ENCODE results near the gene TLX2.
A peak's percentile ranks its signal among the peaks of the same experiment; 100 is the strongest.
"Not testable (repeated sequence)": the region's sequence is repeated elsewhere in the genome, so short reads cannot be mapped to it uniquely, and the experiment has no call there.

Gene TLX2

GRCh38 chr2:74514368-74515270 lies at the start of gene TLX2:
TSS of gene TLX2 (plus strand) at chr2:74514450. CDS start at chr2:74514807, 357 bp downstream.
- no peak for DNase-seq

GRCh38 chr2:74470742-74471141 lies 43.5 kb upstream of the TLX2 start:
- not testable (repeated sequence) for DNase-seq

- DNase-seq, result no peak
Observed at GRCh38 chr2:74471332-74472065, 42.8 kb upstream of the TLX2 start.

- peak; percentile 71 for DNase-seq
Observed at GRCh38 chr2:74472086-74472944, 41.9 kb upstream of the TLX2 start, which contains the start of gene MRPL53. TSS of gene MRPL53 (minus strand) at chr2:74472680. CDS start at chr2:74472660, 20 bp downstream.

- no peak for DNase-seq
Observed at GRCh38 chr2:74472945-74473258, 41.3 kb upstream of the TLX2 start.

GRCh38 chr2:74474481-74474880 lies 39.8 kb upstream of the TLX2 start:
- DNase-seq, result no peak

GRCh38 chr2:74474899-74475298 lies 39.4 kb upstream of the TLX2 start:
- no peak for DNase-seq

GRCh38 chr2:74481431-74481830 lies 32.8 kb upstream of the TLX2 start:
- no peak for DNase-seq

GRCh38 chr2:74481961-74482800 lies 32.1 kb upstream of the TLX2 start:
- no peak for DNase-seq

GRCh38 chr2:74482801-74483674 lies 31.2 kb upstream of the TLX2 start, which contains the start of the genes CCDC142 and TTC31:
TSS of gene CCDC142 (minus strand) at chr2:74482998. CDS start at chr2:74482837, 161 bp downstream.
TSS of gene TTC31 (plus strand) at chr2:74483081. CDS start at chr2:74483096, 15 bp downstream.
- DNase-seq, result peak; percentile 91

GRCh38 chr2:74483675-74484164 lies 30.5 kb upstream of the TLX2 start:
- DNase-seq, result not testable (repeated sequence)

GRCh38 chr2:74486141-74486540 lies 28.1 kb upstream of the TLX2 start:
- DNase-seq, result no peak

GRCh38 chr2:74488643-74489481 lies 25.4 kb upstream of the TLX2 start:
- DNase-seq, result no peak

- DNase-seq, result no peak
Observed at GRCh38 chr2:74489906-74490305, 24.3 kb upstream of the TLX2 start.

- no peak for DNase-seq
Observed at GRCh38 chr2:74491648-74492544, 22.4 kb upstream of the TLX2 start.

- DNase-seq, result no peak
Observed at GRCh38 chr2:74493546-74493945, 20.7 kb upstream of the TLX2 start.

- DNase-seq, result no peak
Observed at GRCh38 chr2:74495440-74495839, 18.8 kb upstream of the TLX2 start.

GRCh38 chr2:74496997-74497776 lies 17.1 kb upstream of the TLX2 start:
- no peak for DNase-seq
